Measurements from ENCODE around the gene ILDR2.

The ILDR2 gene

DNA sequence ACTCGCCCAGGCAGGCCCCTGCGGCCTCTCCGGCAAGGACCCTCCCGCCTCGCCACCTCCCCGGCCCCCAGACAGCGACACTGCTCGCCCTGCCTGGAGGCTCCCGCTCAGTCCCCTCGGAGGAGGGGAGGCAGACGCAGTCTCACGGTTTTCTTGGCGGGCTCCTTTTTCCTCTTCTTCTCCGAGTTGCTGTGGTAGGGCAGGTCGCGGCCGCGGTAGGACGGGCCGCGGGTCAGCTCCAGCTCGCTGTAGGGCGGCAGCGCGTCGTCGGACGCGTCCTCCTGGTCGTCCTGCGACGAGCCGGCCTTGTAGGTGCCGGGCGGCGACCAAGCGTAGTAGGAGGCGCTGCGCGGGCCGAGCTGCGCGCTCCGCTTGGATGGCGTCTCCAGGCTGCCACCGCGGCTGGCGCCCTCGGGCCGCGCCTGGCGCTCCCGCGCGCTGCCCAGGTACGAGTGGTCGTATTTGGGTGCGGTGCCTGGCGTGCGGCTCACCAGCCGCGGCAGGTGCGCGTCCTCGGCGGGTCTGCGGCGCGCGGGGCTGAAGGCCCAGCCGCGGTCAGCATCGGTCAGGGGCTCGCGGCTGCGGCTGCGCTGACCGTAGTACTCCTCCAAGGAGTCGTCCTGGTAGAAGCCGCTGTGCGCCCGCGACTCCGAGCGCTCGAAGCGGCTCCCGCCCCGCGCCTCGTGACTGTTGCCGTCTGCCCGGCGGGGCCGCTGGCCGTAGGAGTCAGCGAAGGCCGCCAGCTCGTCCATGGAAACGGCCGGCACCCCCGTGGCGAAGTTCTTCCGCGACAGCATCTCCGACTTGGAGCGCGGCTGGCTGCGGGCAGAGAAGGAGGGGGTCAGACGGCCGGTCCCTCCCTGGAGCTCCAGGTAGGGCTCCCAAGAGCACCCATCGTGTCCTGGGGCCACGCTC is 54.5 kb downstream of the ILDR2 start:
- DNase-seq = no peak

DNA sequence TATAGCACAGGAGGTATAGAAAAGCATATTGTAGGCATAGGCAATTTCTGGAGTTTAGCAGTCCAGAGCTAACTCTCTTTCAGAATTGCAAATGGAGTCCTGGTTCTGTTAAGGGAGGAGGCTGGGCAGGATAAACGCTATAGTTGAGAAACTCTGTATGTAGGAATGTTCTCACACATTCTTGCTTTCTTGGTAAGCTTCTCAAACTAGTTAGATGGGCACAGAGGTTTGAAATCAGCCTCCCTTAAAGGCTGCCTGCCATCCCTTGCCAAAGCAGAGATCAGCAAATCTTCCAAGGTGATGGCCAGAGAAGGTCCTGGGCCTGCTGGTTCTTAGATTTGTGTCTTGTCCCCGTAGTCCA is 56.4 kb downstream of the ILDR2 start:
- DNase-seq = no peak

DNA sequence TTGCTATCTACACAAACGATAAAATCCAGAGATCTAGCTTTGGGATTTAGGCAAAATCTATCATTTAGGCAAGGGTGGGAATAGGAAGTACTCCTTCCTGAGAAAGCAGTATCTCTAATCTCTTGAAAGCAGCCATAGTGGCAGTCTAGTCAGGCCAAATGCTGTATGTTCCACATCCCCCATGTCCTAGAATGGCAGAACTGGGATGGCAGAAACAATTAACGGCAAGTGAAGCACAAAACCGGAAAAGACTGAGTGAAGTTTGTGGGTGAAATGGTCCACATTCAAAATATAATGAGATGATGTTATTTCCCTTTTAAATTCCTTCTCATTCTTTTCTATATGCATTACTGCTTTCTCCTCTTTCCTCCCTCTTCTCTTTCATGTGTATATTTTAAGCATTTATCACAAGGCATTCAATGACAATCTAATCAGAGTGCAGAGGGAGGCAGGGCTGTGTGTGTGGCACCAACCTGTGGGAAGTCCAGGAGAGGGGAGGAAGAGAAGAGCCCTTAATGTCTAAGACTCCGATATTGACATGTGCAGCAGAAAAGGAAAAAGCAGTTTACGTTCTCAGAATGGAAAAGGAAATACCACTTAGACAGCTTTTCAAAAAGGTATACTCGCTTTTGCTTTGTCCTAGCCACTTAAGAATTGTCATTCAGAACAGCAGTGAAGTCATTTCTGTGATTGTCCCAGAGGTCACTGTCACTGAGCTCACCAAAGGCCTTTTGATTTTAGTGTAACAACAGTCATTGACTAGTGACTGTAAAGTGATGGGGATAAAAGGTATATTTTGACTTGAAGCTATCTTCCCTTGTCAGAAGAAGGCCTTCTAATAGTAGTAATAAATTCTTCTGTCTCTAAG is 57.0 kb downstream of the ILDR2 start:
- no peak for DNase-seq

DNA sequence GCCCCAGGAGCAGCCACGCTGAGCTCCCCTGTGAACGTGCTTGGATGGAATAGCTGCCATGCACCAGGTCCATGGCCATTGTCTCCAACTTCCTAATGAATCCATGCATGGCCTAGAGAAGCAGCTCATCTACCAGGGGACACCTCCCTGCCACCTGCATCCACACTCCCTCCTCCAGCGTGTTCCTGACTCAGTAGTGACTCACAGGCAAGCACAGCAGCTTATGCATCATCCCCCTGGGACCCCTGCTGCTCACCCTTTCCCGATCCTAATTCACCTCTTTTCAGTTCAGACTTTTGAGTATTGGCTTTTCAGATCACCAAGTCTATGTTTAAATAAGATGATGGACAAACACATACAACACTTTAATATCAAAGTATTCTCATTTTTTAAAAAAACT is 59.4 kb downstream of the ILDR2 start:
- no peak for DNase-seq

DNA sequence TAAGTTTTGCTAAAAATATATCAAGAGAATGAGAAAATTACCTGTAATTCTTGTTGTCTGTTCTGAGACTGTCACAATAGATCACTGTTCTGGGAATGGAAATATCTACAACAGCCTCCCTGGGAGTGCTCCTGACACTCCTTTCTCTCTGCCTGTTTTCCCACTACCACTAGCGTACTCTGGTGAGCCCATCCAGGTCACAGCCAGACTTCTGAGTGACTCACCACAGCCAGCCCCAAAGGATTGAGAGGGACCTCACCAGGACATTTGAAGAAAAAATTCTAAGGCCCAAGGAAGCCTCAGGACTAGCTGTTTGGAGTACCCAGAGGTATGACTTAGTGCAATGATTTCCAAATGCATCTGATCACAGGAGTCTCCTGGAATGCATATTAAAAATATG is 60.3 kb downstream of the ILDR2 start:
- DNase-seq = no peak

DNA sequence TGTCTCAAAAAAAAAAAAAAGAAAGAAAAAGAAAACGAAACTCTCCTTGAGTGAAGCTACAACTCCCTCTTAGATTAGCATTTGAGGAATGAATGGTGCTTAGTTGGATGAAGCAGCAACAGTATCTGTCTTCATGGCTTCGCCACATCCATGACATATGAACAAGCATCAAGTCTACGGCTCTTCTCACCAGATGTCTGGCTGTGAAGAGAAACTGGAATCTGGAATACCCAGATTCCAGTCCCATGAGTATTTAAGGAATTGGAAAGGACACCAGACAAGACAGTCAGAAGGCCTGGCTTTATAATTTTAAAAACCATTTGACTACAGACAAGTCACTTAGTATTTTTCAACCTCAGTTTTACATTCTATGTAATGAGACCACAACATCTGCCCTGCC is 61.2 kb downstream of the ILDR2 start:
- DNase-seq = no peak

DNA sequence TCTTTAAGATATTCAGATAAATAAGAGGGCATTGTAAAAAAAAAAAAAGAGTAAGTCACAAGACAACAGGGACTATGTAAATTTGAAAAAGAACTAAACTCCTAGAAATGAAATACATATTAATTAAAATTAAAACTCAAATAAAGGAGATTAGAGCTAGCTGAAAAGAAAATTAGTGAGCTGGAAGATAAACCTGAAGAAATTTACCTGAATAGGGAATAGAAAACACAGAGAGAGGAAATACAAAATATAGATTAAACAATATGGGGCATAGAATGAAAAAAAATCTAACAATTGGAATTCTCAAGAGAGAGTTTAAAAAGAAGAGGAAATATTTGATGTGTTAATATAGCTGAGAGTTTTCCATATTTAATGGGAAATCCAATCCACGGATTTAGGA is 63.7 kb downstream of the ILDR2 start:
- no peak for DNase-seq

DNA sequence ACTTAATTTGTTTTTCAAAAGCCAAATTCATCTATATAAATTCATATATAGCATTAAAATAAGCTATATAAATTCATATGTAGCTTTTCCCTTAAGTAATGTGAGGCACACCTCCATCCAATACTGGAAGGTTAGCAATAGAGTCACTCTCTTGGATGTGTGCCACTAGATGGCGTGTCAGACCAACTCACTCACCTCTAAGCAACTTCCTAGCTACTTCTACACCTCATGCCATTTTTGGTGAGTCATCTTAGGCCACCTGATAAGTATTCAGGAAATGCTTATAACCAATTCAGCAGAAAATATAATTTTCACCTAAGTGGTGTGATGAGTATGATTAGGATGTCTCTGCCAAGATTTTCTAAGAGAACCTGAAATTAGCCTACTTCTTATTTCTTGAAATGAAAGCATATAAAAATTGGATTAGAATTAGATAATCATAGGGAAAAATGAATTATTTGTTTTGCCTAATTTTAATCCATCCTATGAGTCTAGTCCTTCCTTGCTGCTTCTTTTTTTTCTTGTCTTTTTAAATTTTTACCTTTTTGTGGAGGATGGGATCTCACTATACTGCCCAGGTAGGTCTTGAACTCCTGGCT is 64.8 kb downstream of the ILDR2 start:
- peak; percentile 93 for DNase-seq

DNA sequence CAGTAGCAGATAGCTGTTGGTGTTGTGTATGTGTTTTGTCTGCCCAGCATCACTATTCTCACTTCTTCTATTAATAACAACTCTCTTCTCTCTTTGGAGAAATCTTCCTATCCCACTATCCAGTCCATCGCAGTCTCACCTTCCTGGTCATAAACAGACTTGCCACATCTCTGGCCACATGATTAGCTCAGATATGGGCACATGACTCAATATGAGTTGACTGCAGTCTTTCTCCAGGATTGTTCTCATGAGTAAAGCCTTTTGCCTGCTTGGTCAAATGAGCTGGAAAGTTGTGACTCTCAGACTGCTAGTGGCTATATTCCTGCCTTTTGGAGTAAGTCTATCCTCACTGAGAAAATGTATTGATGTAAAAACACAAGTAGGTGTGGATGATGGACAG is 66.4 kb downstream of the ILDR2 start:
- DNase-seq = no peak

DNA sequence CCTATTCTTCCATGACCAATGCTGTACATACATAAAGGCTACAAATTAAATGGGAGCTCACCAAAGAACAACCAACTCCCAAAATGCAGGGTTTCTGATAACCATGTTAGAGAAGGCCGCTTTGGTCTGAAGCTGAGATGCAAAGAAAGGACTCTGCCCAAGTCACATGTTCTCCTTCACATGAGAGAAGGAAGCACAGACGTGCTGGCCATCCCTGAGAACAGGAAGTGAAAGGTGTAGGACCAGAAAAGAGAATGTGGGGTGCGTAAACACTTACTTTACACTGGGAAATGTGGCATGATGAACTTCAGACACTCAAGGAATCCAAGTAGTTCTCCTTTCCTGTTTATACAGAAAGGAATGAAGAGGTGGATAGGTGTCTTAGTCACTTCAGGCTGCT is 67.6 kb downstream of the ILDR2 start:
- peak; percentile 66 for DNase-seq

DNA sequence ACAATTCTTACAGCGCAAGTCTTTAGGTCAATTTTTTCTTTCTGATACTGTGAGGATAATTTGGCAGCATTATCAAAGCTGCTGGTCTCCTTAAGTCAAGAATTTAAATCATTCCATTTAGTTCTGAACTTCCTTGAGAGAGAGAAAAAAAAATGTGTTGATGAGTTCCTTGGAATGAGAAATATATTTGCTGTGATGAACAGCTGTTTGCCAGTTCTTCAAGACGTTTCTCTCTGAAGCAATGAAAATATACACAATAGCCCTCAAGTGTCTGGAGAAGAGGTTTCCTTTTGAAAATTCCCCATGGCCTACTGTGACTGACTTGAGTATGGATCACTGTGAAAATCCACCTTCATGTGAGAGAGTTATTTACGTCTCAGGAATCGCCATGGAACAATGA is 68.3 kb downstream of the ILDR2 start:
- DNase-seq = no peak

DNA sequence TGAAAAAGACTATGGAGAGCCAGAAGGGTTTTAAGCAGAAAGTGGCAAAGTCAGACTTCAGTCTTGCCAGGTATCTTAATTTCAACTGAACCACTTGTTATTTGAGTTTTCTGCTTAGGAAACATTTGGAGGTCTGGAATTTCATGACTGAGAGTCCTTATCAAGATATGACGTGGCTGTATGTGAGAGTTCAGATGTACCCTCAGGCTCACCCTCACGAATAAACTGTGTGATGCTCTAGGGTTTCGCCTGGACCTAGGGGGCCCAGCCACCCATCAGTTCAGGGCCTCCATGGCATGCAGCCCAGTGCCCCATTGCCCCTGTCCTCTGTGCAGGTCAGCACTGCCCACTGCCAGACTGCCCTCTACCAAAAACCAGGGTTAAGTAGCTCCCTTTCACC is 68.7 kb downstream of the ILDR2 start:
- no peak for DNase-seq

DNA sequence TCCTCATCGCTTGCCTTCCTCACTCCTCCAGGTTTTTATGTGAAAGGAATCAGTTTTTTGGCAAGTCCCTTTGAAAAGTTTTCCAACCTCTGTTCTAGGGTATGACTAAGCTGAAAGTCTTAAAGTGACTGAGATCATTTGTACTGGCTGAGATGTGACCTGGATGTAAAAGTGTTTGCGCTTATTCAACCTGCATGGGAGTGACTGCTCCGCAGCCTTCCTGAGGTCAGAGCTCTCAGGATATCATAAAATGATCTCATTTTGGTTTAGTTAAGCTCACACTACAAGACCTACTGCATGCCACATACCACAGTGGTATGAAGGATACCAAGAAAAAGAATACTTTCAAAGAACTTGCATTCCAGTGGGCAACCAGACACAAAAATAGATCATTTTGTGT is 69.4 kb downstream of the ILDR2 start:
- no peak for DNase-seq

DNA sequence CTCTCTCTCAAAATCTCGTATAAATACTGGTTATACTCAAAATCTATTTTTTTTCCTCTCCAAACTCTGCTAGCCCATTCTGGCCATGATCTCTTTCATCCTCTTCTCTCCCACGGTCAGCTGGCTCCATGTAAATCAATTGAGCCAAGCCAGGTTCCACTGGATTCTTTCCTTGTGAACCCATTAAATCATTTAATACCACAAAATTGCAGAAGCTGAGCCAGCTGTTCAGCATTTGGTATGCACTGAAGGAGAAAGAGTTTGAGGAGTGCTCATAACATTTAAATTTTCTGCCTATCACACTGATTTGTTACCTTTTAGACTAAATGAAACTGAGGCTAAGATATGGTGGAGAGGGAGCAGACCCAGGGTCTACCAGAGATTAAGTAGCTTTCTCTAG is 70.2 kb downstream of the ILDR2 start:
- DNase-seq = no peak

DNA sequence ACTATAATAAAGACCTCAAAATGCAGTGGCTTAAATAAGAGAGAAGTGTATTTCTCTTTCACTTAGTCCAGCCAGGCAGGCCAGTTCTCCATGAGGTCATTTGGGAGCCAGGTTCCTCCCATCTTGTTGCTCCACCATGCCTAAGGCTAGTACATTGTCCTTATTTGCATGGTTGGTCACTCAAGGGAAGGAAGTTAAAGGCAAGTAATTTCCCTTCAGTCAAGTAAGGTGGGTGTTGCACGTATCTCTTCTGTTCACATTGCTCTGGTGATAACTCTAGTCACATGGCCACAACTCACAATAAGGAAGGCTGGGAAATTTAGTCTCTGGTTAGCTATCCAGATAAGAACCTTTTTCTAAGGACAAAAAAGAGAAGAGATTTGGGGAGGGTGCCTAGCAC is 72.1 kb downstream of the ILDR2 start:
- DNase-seq = no peak

DNA sequence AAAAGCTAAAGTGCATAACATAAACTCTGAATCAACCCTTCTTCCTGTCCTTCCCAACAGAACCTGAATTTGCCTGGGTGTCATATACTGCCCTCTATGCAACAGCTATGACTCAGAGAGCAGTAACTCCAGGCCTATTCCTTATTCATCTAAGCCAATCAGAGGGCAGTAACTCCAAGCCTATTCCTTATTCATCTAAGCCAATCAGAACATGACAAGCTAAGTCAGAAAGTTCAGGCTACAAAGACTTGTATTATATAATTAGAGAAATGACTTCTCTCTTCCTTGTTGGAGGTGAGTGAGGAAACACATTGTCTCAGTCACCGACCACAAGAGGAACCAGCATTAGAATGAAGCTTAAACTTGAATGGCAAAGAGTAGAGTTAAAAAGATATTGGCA is 73.1 kb downstream of the ILDR2 start:
- no peak for DNase-seq

DNA sequence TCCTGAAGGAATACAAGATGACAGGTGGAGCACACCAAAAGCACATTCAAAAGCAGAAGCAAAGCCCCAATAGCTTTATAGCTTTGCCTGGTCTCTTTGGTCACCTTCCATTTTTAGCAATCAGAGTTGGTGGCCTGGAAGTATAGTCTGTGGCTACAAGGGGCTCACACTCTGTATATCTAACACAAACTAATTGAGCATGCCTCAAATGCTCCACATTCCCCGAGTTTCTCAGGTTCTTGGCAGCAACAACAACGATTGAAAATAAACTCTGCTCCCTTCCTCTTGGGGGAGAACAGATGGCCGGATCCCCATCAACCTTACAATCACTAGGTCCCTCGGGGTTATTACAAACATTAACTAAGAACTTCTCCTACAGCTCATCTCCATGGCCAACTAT is 74.4 kb downstream of the ILDR2 start:
- DNase-seq = no peak

DNA sequence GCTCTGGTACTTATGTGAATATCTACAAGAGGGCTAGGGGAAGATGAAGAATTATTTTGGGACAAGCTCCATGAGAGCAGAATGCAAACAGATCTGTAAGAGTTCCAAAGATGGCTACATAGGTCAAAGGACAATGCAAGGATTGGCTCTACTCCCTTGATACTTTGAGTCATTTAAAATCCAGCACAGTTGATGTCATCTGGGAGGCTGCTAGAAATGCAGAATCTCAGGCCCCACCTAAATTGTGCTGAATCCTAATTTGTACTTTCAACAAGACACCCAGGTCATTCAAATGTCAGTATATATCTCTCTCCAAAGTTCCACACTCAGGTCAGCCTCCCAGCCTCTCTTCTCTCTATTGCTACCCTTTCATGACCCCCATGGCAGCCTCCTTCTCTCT is 75.6 kb downstream of the ILDR2 start:
- no peak for DNase-seq

DNA sequence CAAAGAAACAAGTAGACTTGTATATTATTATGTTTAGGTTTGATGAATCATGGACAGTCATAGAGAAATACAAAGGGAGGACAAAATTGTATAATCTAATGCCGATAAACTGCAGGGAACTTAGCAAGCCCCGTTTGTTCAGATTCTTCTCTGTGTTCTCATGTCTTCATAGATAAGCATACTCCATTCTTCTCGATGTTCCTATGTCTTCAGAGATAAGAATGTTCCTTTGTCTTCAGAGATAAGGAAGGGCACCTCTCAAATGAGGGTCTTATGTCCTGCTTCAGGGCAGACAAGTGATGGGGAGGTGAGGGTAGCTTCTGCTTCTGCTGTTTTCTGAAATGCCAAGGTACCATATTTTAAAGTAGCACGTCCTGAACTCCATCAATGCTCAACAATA is 79.6 kb downstream of the ILDR2 start:
- no peak for DNase-seq

DNA sequence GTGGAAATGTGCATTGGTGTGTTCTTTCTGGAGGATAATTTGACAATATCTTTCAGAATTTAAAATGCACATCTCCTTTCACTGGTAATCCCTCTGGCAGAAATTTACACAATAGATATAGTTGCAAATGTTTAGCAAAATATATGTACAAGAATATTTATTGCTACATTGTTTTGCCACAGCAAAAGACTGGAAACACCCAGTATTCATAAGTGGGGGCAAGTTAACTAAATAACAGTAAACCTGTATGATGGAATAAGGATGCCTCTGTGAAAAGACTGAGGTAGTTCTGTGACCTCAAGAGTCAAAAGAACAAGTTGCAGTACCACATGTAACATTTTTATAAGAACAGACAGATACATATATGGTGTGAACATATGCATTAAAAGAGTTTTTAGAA is 85.6 kb downstream of the ILDR2 start:
- no peak for DNase-seq

DNA sequence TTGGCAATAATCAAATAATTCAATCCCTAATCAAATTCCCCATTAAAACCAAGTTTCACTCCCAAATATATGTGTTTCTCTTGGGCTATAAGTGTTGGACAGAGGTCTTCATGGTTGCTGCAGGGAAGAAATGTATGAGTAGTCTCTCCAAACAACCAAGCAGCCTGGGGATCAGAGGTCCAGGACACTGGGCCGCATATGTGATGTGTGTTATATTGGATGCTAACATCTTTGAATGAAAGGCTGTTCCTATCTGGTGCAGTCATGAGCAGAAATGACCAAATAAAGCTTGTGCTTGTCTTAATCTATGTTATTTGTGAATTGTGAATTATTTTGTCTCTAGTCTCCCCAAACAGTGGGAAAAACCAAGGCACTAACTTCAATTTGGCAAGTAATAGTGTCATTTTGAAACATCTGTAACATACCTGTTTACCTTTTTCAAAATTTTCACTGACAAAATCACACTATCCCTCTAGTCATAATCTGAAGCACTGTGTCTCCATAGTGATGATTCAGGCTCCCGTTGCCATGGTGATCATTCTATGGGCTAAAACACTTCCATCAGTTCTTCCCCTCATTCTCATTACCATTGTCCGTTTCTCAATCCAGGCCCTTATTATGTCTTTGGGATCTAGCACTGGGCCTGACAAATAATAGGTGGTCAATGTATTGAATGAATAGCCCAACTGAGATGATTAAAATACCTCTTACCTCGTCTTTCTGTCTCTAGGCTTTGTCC is 86.8 kb downstream of the ILDR2 start:
- DNase-seq = no peak

DNA sequence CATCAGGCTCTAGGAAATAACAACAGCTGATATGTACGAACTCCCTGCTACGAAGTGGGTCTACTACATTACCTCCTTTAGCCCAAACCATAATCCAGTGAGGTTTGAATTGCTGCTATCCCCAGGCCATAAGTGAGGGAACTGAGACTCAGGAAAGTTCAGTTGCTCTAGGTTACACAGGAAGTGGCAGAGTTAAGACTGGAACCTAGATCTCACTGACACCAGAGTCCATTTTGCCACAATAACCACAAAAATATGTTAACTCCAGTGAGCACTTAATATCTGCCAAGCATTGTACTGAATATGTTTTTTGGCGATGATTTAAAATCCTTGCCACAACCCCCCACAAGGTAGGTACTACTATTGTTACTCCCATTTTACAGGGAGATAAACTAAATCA is 90.4 kb downstream of the ILDR2 start:
- DNase-seq = no peak

DNA sequence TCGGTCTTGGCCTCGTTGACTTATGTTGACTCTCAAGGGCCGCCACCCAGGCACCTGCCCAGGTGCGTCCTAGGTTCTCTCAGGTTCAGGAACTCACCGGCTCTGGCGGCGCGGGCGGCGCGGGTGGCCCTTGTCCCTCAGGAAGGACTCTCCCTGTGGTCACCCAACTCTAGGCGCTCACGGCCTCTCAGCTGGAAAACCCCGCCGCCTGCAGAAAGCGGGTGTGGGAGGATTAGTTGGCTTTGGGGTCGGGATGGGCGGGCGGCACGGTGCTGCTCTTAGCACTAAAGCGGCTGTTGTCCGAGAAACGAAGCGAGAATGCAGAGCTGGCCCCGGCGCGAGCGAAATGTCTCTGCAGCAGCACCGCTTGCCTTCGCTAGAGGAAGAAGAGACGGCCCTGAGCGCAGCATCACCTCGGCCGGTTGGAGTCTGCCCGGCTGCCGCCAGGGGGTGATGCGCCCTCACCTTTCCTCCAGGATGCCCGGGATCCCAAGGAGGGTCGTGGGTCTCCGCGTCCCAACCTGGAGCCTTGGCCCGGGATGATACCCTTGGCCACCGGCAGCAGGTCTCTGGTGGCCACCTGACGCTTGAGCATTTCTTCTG is 91.2 kb downstream of the ILDR2 start:
- DNase-seq = peak; percentile 12
